H54 (cell line): ENCODE measurements around the gene LAMB3.

ENCODE experiments used
- DNase-seq: peaks from one replicate; pipeline ENCODE4 v3.0.0; 2011; ENCODE audit warnings: low spot score, mixed read lengths; ENCODE audit not compliant: insufficient read length
- FAIRE-seq: peaks from 3 replicates; lab custom pipeline; 2011; peaks lifted over from hg19 to GRCh38; lab: Jason Lieb, UNC
- POLR2A ChIP-seq: IDR thresholded peaks from 2 replicates; pipeline ENCODE4 v1.6.1; 2011; ENCODE audit warnings: low read depth, mild to moderate bottlenecking, low read length

The LAMB3 gene

DNA sequence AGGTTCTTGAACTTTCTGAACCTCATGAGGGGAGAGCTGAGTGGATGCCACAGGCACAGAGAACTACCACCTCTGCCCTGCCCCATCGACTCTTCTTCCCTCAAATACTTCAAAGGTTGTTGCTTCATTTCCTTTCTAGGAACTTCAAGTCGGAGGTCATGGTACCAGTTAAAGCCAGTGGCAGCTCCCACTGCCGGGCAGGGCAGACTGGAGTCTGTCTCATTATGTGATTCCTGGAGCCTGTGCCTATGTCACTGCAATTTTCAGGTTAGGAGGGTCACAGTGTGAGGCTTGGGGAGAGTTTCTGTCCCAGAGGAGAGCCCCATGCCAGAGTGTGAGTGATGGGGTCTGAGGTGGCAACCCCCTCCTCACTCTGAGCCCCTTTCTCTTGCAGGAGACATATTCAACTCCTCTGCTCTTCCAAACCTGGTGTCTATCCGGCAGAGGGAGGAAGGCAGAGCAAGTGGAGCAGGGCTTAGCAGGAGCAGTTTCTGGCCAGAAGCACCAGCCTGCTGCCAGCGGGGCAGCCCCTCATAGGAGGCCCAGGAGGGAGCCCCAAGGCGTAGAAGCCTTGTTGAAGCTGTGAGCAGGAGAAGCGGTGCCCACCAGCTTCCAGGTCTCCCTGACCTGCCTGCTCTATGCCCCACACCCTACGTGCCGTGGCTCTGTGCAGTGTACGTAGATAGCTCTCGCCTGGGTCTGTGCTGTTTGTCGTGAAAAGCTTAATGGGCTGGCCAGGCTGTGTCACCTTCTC is 39.4 kb downstream of the LAMB3 start:
- no peak for FAIRE-seq
- TF ChIP-seq POLR2A = no peak

DNA sequence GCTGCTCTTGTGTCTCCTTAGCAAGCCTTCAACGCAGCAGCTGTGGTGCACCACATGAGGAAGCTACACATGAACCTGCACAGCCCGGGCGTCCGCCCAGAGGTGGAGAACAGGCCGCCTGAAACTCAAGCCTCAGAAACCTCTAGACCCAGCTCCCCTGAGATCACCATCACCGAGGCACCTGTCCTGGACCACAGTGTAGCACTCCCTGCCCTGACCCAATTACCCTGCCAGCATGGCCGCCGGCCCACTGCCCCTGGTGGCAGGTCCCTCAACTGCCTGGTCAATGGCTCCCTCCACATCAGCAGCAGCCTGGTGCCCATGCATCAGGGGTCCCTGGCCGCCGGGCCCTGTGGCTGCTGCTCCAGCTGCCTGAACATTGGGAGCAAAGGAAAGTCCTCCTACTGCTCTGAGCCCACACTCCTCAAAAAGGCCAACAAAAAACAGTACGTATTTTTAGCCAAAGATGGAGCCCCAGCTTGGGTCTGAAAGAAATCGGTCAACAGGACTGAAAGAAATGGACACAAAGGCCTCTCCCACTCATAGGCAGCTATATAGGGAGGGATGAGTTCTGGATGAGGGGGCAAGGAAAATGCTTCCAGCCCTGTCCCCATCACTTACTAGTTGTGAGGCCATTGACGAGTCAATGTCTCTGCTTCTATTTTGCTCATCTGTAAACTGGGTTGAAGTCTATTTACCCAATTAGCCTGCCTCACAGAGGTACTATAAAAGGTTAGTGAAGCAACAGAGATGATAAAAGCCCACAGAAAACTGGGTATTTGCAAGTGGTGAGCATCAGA is 40.3 kb downstream of the LAMB3 start:
- TF ChIP-seq POLR2A = no peak
- DNase-seq (no peak), FAIRE-seq (no peak)

More for the DNA sequence above, 39.4 kb downstream of the LAMB3 start:
- DNase-seq = no peak

DNA sequence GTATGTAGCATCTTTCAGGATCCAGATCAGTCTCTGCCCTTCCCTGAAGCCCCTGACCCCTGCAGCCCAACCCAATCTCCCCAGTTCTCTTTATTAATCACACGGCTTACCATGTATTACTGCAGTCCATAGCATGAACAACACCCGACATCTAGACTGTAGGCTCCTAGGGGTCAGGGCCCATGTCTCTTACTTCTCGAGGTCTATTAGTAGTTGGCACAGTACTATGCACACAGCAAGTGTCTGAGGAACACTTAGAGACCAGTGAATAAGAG is 41.7 kb downstream of the LAMB3 start:
- no peak for TF ChIP-seq POLR2A
- no peak for DNase-seq
- FAIRE-seq = no peak

DNA sequence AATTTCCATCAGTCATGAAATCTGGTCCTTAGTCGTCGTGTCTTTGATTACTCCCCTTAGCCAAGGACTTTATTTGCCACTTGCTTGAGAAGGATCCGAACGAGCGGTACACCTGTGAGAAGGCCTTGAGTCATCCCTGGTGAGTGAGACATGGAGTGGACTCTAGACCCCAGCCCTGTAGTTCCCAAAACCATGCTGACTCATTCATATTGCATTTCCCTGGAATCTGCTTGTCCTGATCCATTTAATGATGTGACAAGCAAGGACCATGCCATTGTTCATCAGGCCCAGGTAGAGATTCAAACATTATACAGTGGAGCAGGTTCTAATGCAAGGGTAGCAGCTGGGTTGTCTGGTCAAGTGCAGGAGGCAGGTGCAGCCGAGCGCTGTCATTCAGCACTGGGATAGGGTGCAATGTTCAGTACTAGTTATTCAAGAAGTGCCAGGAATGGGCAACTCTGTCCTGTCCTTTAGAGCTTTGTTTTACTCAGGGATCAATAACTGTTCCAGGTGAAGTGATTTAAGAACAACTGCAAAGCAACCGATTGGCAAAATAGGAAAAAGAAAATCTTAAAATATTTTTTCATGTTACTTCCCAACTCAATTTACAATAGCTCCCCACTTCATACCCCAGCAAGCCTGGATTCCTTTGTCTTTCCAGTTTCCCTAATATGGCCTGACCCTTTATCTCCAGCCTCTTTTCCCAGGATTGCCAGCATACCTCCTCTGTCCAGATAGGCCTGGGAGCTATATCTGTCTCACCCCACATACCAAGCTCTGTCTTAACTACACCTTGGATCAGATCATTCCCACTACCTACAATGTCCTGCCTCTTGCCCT is 42.2 kb downstream of the LAMB3 start:
- no peak for DNase-seq
- no peak for FAIRE-seq
- no peak for TF ChIP-seq POLR2A

DNA sequence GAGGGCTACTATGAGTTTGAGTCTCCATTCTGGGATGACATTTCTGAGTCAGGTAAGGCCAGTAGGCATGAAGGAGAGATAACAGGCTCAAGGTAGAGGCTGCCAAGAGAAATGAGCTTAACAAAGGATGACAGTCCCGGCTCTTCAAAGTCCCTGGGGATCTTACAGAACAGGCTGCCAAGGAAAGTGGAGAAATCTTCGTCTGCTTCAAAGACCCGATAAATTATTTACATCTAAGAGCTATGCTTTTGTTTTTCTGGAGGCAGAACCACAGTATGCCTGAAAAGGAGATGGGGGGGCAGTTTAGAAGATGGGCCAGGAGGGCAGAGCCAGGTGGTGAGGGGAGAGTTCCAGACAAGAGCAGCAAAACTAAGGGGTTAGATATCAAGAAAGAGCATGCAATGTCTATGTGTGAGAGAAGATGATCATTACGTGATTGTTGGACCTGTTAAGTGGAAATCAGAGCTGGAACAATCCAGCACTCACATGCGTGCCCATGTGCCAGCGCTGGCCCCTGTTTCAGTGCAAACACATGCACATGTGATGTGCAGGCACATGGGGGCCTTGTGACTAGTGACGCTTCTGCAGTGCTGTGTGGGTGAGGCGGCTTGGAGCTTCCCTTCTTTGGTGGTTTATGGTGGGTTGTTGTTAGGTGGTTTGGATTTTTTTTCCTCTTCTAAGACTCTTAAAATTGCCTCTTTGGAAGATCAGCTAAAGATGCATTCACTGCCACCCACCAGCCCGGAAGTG is 43.0 kb downstream of the LAMB3 start:
- DNase-seq (no peak), FAIRE-seq (no peak)
- no peak for TF ChIP-seq POLR2A

DNA sequence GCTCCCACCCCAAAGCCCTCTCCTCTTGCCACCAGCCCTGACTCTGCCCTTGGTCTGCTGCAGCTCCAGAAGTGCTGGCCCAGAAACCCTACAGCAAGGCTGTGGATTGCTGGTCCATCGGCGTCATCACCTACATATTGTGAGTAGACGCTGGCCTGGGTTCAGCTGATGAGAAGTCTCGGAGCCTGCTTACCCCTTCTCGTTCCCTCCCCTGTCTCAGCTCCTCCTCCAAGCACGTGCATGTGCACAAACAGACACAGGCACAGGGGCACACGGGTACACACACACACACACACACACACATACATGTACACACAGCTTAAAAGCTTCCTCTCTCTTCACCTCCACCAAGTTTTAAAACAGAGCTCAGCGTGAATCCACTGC is 44.4 kb downstream of the LAMB3 start:
- TF ChIP-seq POLR2A = no peak
- DNase-seq (no peak), FAIRE-seq (no peak)

DNA sequence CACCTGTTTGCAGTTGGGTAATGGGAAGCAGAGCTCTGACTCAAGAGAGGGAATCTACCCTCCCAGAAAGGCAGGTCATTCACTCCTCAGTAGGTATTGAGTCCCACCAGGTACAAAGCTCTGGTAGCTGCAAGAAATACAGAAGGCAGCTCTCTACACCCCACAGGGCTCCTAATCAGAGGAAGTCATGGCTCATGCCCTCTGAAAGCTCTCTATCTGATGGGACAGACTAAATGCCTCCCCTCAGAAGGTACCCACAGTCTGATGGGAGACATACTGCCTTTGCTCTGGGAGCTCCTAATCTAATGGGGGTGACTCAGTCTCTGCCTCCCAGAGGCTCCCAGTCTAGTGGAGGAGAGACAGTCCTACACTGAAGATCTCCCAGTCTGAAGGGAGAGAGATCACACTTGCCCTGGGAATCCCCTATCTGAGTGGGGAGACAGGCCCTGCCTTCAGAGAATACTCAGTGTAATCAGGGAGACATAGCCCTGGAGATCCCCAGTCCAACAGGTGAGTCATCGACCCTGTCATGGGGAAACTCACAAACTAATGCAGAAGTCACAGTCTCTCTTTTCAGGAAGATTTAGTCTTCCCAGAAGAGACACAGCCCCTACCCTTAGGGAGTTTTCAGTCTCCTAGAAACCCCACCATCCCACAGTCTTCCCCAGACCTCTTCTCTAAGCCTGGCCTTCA is 45.0 kb downstream of the LAMB3 start:
- TF ChIP-seq POLR2A = no peak
- no peak for FAIRE-seq
- DNase-seq = peak; percentile 55

DNA sequence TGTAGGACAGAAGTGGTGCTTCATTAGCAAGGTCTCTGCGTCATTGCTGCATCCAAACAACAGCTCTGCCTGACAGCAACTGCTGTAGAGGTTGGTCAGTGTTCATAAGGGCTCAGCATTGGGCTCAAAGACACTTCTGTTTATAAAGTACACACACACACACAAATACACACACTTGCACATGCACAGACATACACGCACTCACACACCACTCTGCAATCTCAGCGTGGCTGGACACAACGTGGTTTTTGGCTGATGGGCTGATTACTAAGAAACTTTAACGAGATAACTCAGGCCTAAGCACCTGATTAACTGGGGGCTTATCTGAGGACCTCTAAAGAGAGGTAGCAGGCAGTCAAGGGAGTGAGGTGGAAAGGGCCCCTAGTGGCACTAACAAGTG is 48.3 kb downstream of the LAMB3 start:
- DNase-seq = no peak
- FAIRE-seq = no peak
- no peak for TF ChIP-seq POLR2A

DNA sequence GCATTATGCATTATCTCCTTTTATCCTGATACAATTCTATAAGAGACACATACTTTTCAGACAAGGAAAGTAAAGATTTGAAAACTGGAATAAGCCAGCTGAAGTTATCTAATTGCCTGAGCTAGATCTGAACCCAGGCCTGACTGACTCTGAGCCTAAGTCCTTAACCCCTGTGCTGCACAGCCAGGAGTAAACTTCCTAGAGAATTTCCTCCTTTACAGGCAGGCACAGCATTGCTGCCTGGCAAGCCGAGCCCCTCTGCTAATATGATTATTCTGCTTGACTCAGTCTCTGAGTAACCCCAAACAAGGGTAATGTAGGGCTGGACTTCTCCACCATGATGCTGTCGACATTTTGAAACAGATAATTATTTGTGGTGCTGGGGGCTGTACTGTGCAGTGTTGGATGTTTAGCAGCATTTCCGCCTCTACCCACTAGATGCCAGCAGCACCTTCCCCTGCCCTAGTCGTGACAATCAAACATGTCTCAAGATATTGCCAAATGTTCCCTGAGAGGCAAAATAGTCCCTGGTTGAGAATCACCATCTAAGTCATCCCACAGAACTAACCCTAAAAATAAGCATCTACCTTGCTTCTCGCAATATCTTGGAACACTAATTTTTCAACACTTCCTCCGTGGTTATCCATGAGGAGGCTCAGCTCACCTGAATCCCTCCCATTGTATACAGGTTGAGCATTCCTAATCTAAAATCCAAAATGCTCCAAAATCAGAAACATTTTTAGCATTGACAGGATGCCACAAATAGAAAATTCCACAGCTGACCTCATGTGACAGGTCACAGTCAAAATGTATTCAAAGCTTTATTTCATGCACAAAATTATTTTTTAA is 50.2 kb downstream of the LAMB3 start:
- no peak for TF ChIP-seq POLR2A
- FAIRE-seq = peak; percentile 62
- DNase-seq = no peak

DNA sequence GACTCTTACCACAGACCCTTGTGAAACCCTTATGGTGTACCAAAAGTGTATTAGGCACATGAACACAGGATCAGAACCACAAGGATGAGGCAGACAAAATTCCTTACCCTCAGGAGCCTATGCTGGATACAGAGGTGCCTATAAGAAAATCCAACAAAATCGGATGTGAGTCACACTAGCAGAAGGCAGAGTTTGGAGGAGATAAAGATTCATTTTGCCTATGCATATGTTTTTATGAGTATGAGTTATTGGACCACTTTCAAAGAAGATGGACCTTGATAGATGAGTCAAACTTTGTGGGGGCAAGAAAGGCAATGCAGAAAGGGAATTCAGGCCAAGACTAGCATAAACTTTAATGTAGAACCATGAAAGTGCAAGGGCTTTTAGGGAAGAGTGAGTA is 51.7 kb downstream of the LAMB3 start:
- no peak for TF ChIP-seq POLR2A
- no peak for DNase-seq
- no peak for FAIRE-seq

DNA sequence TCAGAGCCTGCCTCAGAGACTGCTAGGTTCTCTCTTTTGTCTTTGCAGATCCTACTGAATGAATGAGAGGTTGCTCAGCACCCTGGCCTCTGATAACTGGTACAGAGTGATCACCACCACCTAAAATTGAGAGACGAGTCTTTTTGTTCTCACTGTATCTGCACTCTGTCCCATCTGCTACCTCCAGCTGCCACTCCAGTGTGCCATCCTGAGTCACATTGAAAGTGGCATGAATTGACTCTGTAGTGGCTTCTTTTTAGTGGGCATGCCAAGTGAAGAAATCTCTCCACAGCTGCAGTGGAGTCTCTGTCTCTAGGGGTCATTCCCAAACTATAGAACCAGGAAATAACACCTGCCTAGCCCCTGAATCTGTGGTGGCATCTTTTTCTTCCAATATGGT is 54.0 kb downstream of the LAMB3 start:
- FAIRE-seq (no peak), DNase-seq (no peak)
- TF ChIP-seq POLR2A = no peak

DNA sequence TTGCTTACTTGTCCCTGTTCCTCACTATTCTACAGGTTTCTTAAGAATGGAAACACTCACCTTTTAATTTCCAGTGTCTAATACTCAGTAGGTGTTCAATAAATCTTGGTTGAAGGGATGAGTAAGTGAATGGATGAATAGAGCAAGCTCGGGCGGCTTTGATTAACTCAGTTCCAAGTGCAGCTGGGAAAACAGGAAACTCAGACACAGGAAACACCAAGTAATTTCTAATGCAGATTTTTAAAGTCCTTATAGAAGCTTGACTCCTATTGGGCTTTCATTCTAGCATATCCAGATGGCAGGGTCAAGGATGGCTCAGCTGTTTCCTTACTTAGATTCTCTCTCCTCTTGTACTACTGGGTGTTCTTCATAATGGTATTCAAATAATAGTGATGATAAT is 54.7 kb downstream of the LAMB3 start:
- FAIRE-seq (no peak), DNase-seq (no peak)
- TF ChIP-seq POLR2A = no peak
